ENCODE results near the gene TMEM30A.

Gene TMEM30A

GRCh38 chr6:75291331-75291730 lies 6.7 kb upstream of the TMEM30A start:
- DNase-seq, result no peak

GRCh38 chr6:75290136-75290945 lies 5.7 kb upstream of the TMEM30A start:
- DNase-seq, result no peak

DNA sequence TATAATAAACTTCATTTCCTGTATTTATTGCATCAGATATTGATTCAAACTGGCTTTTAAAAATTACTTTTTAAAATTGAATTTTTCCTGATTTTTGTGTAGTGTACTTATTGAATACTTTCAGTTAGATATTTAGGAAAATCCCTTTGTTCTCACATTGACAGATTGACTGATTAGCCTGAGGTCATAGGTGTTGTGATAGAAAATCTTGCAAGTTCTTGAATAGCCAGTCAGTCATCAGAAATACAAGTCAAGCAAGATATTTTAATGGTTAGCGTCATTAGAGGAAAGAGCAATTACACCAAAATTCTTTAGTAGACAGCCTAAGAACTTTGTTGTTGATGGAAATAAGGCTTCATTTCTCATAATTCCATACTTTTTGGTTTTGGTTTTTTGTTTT lies 3.4 kb upstream of the TMEM30A start:
- no peak for DNase-seq

- DNase-seq, result no peak
Observed at GRCh38 chr6:75287424-75287823, 2.8 kb upstream of the TMEM30A start.

DNA sequence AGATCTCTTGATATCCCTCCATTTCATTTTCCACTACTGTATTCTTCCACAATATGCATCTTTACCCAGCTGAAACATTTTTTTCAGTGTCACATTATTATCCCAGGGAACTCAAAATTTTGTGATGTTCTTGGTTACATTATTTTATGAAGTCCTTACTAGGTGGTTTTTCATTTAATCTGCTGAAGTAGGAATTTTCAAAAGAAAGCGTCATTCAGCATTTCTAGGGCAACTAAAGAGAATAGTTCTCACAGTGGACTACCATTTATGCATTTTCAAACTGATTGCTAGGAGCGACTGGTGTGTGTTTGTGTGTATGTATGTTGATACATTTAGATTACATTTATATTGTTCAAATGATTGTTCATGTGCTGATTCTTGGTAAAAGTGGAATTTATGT lies 2.4 kb upstream of the TMEM30A start:
- no peak for DNase-seq

DNA sequence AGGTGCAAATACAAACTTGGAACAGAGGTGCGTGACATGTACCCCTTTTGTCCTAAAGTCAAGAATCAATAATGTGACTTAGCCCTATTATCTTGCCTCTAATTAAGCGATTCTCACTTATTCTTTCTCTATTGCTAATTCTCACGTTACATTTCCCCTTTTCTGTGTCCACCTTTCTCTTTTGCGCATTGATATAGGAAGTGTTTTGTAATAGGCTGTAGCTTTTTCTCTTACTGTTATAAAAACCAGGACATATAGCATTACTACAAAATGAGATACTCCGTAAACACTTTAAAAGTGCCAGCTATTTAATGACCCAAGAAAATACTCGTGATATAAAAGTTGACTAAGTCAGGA lies 669 bp upstream of the TMEM30A start:
- DNase-seq, result no peak

GRCh38 chr6:75283907-75284631 lies 523 bp downstream of the TMEM30A start:
- no peak for DNase-seq

DNA sequence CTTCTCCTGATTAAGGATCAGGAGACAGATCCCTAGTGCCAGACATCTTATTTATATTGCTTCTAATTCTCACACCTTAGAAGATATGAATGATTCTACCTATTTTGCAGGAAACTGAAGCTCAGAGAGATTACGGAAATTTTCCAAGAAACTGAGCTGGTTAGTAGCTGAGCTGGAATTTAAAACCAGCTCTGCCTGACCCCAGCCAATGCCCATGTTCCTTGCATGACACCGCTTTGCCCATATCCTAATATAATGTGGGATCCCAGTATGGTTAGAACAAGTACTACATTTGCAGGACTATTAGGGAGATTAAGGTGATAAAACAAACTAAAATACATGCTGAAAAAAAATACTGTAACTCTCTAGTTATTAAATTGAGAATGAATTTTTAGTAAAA lies 1.9 kb downstream of the TMEM30A start:
- DNase-seq, result no peak

DNA sequence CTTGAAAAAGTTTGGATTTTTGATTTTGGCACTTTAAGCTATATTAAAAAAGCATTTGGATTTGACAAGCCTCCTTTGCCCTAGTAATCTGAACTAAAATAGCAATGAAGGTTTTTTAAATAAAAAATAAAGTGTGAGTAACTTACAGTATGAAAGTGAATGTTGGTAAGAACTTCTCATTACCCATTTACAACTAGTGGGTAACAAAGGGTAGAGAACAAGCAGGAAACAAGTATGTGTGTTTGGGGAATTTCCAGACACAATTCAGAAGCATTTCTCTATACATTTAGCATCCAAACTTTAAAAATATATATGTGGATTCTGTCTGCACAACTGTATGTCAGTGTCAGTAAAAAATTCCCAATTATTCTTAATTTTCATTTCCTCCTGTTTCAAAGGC lies 2.9 kb downstream of the TMEM30A start:
- no peak for DNase-seq

GRCh38 chr6:75280131-75280855 lies 4.3 kb downstream of the TMEM30A start:
- no peak for DNase-seq

DNA sequence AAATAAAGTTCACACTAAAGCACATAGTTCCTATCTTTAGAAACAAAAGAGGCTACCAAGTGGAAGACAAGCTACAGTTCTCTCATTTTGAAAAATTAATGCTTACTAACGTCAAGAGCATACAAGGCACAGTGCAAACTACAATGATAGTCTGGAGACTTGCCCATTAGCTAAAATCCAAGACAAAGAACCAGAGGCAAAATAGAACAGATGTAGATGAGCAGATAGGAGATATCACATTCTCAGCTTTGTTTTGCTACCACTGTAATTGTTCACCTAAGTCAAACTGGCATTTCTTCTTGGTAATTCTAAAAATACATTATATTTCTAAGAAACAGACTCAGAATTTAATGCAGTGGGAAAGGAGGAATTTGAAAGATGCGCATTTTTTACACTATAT lies 5.2 kb downstream of the TMEM30A start:
- no peak for DNase-seq

DNA sequence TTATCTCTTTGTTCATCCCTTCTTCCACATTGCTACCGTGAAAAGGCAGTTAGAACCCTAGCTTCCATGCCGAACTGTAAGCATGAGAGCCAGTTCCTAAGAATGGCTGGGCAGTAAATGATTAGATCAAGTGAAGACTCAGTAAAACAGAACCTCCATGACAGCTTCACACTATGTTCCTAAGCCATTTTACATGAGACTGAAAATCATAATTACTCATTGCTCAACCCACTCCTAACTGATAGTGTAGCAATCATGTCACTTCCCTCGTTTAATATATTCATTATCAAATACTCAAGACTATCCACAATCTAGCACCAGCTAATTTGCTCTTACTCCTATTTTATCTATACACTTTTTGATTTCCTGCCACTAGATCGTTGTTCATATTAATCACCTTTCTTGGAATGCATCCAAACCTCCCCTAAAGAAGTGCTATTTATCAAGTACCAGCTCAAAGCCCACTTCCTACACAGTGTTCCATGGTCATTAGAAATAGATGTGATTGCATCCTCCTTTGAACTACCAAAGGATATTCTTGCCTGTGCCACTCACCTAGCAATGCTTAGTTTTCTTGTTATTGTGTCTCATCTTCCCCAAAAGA lies 6.0 kb downstream of the TMEM30A start:
- peak; percentile 49 for DNase-seq

GRCh38 chr6:75275067-75275466 lies 9.5 kb downstream of the TMEM30A start:
- DNase-seq, result no peak

- no peak for DNase-seq
Observed at GRCh38 chr6:75273009-75273408, 11.6 kb downstream of the TMEM30A start.

GRCh38 chr6:75272145-75272840 lies 12.3 kb downstream of the TMEM30A start:
- DNase-seq, result no peak

DNA sequence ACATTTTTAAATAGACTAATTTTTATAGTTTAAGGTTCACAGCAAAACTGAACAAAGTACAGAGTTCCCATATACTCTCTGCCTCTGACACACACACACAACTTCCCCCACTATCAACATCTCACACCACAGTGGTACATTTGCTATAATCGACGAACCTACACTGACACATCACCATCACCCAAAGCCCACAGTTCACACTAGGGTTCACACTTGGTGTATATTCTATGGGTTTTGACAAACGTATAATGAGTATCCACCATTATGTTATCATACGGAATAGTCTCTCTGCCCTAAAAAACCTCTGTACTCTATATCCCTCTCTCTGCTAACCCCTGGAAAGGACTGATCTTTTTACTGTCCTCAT lies 15.6 kb downstream of the TMEM30A start:
- no peak for DNase-seq

GRCh38 chr6:75268121-75268987 lies 16.2 kb downstream of the TMEM30A start:
- DNase-seq, result no peak

DNA sequence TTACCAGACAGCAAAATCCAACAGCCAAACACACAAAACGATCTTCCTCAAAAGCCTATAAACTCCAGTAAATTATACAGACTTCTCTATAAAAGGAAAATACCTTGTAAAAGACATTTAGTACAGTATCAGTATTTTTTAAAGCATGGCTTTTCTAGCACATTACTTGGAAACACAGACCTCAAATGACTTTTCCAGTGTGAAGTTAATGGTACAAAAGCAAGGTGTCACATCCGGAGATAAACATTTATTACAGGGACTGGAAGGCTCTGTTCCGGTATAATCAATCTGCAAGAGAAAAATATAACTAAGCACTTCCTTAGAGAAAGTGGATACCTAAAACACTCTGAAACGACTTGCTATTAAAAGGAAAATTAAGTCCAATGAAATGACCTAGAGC lies 17.1 kb downstream of the TMEM30A start:
- no peak for DNase-seq

GRCh38 chr6:75266716-75267291 lies 17.8 kb downstream of the TMEM30A start:
- peak; percentile 30 for DNase-seq

GRCh38 chr6:75263401-75263750 lies 21.2 kb downstream of the TMEM30A start:
- no peak for DNase-seq

GRCh38 chr6:75262716-75263400 lies 21.7 kb downstream of the TMEM30A start:
- DNase-seq, result no peak

All from NCI-H1105 (cell line).